DOHH2 (cell line): ENCODE measurements around the gene TRIM38.
A peak's percentile ranks its signal among the peaks of the same experiment; 100 is the strongest.
"Not testable (repeated sequence)": the region's sequence is repeated elsewhere in the genome, so short reads cannot be mapped to it uniquely, and the experiment has no call there.

Experiments
- H3F3A ChIP-seq: fragments of 200-600 bp; sonication (generic), shearing (Covaris generic); 2 replicates; pipeline ENCODE4 v1.6.0; 2016; ENCODE audit warnings: antibody characterized with exemption, mild to moderate bottlenecking; ENCODE audit not compliant: control insufficient read depth, insufficient read depth
- H3K27ac ChIP-seq: fragments of 200-600 bp; sonication (generic); 2 replicates; pipeline ENCODE4 v1.5.1; 2014; ENCODE audit warnings: low read depth, mild to moderate bottlenecking, low read length, moderate library complexity
- H3K27me3 ChIP-seq: fragments of 200-600 bp; sonication (generic); 2 replicates; pipeline ENCODE4 v1.6.1; 2014; ENCODE audit warnings: mild to moderate bottlenecking, low read length, mixed read lengths; ENCODE audit not compliant: control insufficient read depth
- H3K36me3 ChIP-seq: fragments of 200-600 bp; sonication (generic); 2 replicates; pipeline ENCODE4 v1.6.1; 2014; ENCODE audit warnings: mild to moderate bottlenecking, low read length, moderate library complexity, mixed read lengths; ENCODE audit not compliant: control insufficient read depth
- H3K4me1 ChIP-seq: fragments of 200-600 bp; sonication (generic); 2 replicates; pipeline ENCODE4 v1.6.1; 2014; ENCODE audit warnings: mild to moderate bottlenecking, low read length, mixed read lengths; ENCODE audit not compliant: control insufficient read depth
- H3K4me2 ChIP-seq: fragments of 200-600 bp; sonication (generic); 2 replicates; pipeline ENCODE4 v1.6.0; 2014; ENCODE audit warnings: mild to moderate bottlenecking, low read length, moderate library complexity
- H3K4me3 ChIP-seq: fragments of 200-600 bp; sonication (generic); 2 replicates; pipeline ENCODE4 v1.5.1; 2014; ENCODE audit warnings: mild to moderate bottlenecking, low read length, mixed read lengths
- H3K79me2 ChIP-seq: fragments of 200-600 bp; sonication (generic); 2 replicates; pipeline ENCODE4 v1.6.1; 2014; ENCODE audit warnings: mild to moderate bottlenecking, low read length, mixed read lengths; ENCODE audit not compliant: control insufficient read depth
- H3K9me2 ChIP-seq: fragments of 200-600 bp; sonication (generic); replicated peaks from 2 replicates; pipeline ENCODE4 v1.6.1; 2014; ENCODE audit warnings: mild to moderate bottlenecking, low read length, mixed read lengths; ENCODE audit not compliant: control insufficient read depth
- H3K9me3 ChIP-seq: fragments of 200-600 bp; sonication (generic); 2 replicates; pipeline ENCODE4 v1.6.1; 2014; ENCODE audit warnings: antibody characterized with exemption, low read length, mixed read lengths; ENCODE audit not compliant: control insufficient read depth, insufficient read depth
- H4K20me1 ChIP-seq: fragments of 200-600 bp; sonication (generic); 2 replicates; pipeline ENCODE4 v1.6.0; 2014; ENCODE audit warnings: low read depth, mild to moderate bottlenecking, antibody characterized with exemption, low read length, moderate library complexity; ENCODE audit not compliant: control insufficient read depth, insufficient read depth
- CTCF ChIP-seq: fragments of 200-600 bp; sonication (generic); IDR thresholded peaks from one replicate; pipeline ENCODE4 v1.5.1; 2014; ENCODE audit warnings: antibody characterized with exemption, mild to moderate bottlenecking, low read depth, low read length; ENCODE audit not compliant: poor library complexity, severe bottlenecking
- EZH2phosphoT487 ChIP-seq: fragments of 200-600 bp; sonication (generic); IDR thresholded peaks from 2 replicates; pipeline ENCODE4 v1.6.1; 2017; ENCODE audit warnings: borderline replicate concordance, mild to moderate bottlenecking, antibody characterized with exemption, low read length, moderate library complexity, mixed read lengths

Gene TRIM38

DNA sequence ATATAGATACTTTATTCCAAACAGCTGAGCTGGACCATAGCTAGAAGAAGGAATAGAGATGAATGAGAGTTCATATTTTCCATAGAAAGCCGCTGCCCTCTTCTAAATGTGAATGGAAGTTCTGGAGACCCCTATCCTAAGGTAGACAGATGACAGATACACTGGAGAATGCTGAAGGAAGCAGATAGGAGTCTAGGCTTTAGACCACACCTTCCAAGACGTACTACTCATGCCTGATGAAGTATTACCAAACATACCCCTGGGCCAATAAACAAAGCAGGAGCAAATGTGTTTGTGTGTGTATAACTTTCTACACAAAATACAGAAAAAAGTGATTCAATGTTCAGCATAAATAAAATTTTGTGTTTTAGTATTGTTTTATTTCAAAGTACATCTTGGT, 23.0 kb upstream of the TRIM38 start:
- no peaks in the 10 kb centered on the region for H3K79me2 ChIP-seq
- no peak overlapping the region for H3K4me3 ChIP-seq
- H3K27ac ChIP-seq: no peak overlapping the region
- H3K9me2 ChIP-seq: no peaks in the 10 kb centered on the region
- no peak overlapping the region for H3K4me2 ChIP-seq
- no peaks in the 10 kb centered on the region for H3K36me3 ChIP-seq
- H3F3A ChIP-seq: no peaks in the 10 kb centered on the region
- TF ChIP-seq EZH2phosphoT487: no peak
- no peaks in the 10 kb centered on the region for H3K9me3 ChIP-seq
- no peaks in the 10 kb centered on the region for H4K20me1 ChIP-seq
- H3K4me1 ChIP-seq: no peaks in the 10 kb centered on the region
- peaks cover 3% of the 10 kb centered on the region; the same call in 1 of the 2 replicates for H3K27me3 ChIP-seq

DNA sequence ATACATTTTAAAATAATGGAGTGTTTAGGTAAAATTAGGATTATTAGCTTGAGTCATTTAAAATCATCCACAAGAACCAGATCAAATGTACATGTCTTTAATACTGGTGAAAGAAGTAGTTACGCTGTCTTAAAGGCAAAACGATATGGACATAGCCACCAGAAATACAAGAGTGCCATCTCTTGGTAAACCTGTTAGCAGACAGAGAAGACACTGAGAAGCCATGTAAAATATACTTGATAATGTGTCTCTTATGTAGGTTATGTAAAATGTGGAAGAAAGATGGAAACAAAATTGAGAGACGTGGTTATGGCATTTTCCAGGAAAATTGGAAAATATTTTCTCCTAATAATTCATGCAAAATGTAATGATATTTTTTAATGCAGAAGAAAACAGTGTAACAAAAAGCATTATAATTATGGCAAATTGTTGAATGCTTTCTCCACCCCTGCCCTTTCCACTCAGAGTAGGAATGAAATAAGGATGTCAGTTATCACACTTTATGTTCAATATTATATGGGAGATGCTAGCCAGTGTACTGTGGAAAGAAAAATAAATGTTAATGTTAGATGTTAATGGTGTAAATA, 19.9 kb upstream of the TRIM38 start:
- no peaks in the 10 kb centered on the region for H3K79me2 ChIP-seq
- H3K4me1 ChIP-seq: peaks cover 11% of the 10 kb centered on the region
- H3F3A ChIP-seq: no peaks in the 10 kb centered on the region
- no peaks in the 10 kb centered on the region for H3K36me3 ChIP-seq
- no peak overlapping the region for H3K4me2 ChIP-seq
- no peaks in the 10 kb centered on the region for H3K27me3 ChIP-seq
- peaks cover 12% of the 10 kb centered on the region for H3K9me3 ChIP-seq
- no peaks in the 10 kb centered on the region for H3K9me2 ChIP-seq
- H4K20me1 ChIP-seq: no peaks in the 10 kb centered on the region
- H3K27ac ChIP-seq: no peak overlapping the region
- no peak overlapping the region for H3K4me3 ChIP-seq
- peak; percentile 64 for TF ChIP-seq CTCF
- no peak for TF ChIP-seq EZH2phosphoT487

- H3K4me3 ChIP-seq: no peak overlapping the region
- no peaks in the 10 kb centered on the region for H3K27me3 ChIP-seq
- no peaks in the 10 kb centered on the region for H3K79me2 ChIP-seq
- H3K9me3 ChIP-seq: peaks cover 12% of the 10 kb centered on the region
- no peaks in the 10 kb centered on the region for H3K9me2 ChIP-seq
- no peak overlapping the region for H3K4me2 ChIP-seq
- TF ChIP-seq CTCF: no peak
- TF ChIP-seq EZH2phosphoT487: no peak
- no peaks in the 10 kb centered on the region for H3F3A ChIP-seq
- no peaks in the 10 kb centered on the region for H4K20me1 ChIP-seq
- H3K27ac ChIP-seq: no peak overlapping the region
- H3K36me3 ChIP-seq: no peaks in the 10 kb centered on the region
- peaks cover 11% of the 10 kb centered on the region for H3K4me1 ChIP-seq
These were observed 18.7 kb upstream of the TRIM38 start for GRCh38 chr6:25943887-25944286.

DNA sequence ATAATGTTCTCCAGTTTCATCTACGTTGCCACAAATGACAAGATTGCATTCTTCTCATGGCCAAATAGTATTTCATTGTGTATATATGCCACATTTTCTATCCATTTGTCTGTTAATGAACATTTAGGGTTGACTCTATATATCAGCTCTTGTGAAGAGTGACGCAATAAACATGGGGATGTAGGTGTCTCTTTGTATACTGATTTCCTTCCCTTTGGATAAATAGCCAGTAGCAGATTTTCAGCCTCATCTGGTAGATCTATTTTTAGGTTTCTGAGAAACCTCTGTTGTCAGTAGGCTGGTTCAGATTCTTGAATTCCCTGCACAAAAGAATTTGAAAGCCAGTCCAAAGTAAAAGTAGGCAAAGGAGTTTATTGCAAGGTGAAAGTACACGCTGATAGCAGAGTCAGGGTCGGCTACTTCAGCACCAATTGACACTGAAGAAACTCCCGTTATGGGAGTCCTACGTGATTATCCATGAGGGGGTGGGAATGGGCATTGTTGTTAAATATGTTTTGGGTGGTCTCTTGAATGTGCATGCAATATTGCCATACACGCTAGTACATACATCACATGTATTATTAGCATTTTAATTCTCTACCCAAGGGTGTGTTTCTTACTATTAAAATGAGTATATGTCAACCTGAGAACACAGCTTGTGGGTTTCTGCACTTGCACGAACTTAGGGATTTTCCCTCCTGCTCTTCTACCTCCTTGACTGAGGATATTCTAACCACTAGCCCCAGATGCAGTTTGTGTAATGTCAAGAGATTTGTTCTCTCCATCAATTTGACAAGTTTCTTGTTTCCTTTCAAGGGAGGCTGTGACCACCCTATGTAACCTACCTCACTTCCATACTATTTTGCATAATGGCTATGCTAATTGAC, 17.7 kb upstream of the TRIM38 start:
- Histone ChIP-seq H3K4me1 (peaks cover 11% of the 10 kb centered on the region), H3F3A (no peaks in the 10 kb centered on the region), H3K79me2 (no peaks in the 10 kb centered on the region), H3K27me3 (no peaks in the 10 kb centered on the region), H4K20me1 (no peaks in the 10 kb centered on the region), H3K36me3 (no peaks in the 10 kb centered on the region), H3K4me2 (no peak overlapping the region), H3K4me3 (no peak overlapping the region), H3K9me3 (peaks cover 12% of the 10 kb centered on the region), H3K9me2 (no peaks in the 10 kb centered on the region), H3K27ac (no peak overlapping the region)
- no peak for TF ChIP-seq CTCF
- no peak for TF ChIP-seq EZH2phosphoT487

GRCh38 chr6:25945738-25946137, 16.9 kb upstream of the TRIM38 start:
- peaks cover 11% of the 10 kb centered on the region for H3K4me1 ChIP-seq
- not testable (repeated sequence) for H3K4me2 ChIP-seq, H3K36me3 ChIP-seq, H3K79me2 ChIP-seq, H3F3A ChIP-seq, H3K27me3 ChIP-seq, H3K4me3 ChIP-seq, H3K9me2 ChIP-seq, H4K20me1 ChIP-seq, H3K27ac ChIP-seq
- peaks cover 12% of the 10 kb centered on the region for H3K9me3 ChIP-seq
